HG02884 (cell line): Measurements from ENCODE around the gene CAMK2A.

Experiments
- ATAC-seq: cut with Tn5 transposase; IDR thresholded peaks from one replicate; pipeline ENCODE4 v1.9.1; 2021; ENCODE audit warnings: mild to moderate bottlenecking, moderate library complexity; ENCODE audit not compliant: unreplicated experiment

CAMK2A gene

DNA sequence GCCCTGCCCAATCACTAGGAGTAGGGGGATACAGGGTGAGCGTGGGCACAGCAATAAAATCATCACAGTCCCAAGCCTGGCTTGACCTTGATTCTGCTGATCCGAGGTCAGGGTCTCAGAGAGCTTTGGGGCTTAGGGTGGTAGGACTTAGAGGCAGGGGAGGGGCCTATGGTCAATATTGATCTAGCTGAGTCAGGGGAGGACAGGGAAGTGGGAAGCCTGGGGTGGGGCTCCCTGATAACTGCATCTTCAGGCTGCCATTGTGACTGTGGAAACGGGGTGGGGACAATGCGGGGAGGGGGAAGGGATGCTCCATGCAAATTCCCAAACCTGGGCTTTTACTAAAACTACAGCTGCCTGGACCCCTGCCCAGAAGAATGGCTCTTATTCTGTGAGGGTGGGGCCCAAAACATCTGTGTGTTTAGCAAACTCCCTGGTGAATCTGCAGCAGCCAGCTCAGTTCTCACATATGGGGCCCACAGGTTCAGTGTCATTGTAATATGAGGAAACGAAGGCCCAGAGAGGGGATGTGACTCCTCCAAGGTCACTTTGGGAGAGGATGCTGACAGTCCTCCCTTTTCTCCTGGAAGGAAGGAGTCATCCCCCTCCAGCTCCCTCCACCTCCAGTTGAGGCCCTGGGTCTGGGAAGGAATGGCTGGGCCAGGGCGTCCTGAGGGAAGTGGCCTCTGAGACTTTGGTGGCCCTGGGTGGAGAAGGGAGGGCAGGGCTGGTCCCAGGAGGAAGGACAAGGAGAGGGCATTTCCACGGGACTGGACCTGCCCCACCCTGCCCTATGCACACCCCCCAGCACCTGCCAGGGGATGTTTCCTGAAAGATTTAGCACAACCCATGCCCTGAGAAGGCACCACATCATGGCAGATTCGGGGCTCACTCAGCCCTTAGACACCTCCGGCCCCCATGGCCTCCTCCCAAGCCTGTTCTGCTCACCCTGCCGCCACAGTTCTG is 73.3 kb downstream of the CAMK2A start:
- no peak for ATAC-seq

DNA sequence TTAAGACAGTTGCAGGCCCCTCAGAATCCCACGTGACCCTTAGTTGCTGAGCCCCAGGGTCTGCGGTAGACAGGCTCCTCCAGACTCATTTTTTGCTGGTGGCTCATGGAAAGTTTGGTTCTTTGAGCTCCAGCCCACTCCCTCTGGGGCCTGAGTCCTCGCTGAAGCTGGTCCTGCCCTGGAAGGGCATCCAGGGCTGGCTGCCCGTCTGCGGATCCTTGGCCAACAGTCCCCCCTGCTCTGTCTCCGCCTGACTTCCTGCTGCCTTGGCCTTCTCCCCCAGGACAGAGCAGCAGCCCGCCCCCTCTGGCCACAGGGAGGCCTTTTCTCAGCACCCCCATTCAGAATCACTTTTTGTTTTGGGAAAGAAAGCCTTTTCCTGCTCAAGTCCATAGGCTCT is 75.3 kb downstream of the CAMK2A start:
- no peak for ATAC-seq

DNA sequence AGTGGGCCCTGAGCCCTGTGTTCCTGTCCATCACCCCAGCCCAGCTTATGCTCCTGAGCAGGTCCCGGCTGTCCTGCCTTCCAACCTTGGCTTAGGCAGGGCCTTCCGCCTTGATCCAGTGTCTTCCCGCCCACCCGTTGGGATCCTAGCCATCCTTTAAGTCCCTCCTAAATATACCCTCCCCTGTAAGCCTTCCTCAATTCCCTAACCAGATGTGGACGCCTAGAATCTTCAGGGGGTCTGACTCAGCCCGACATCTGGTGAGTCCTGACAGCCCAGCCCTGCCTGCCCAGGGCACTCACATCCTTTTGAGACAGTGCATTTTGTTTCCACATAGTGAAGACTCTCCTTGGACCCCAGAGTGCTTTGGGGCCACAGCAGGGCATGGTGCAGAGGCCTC is 76.0 kb downstream of the CAMK2A start:
- no peak for ATAC-seq

DNA sequence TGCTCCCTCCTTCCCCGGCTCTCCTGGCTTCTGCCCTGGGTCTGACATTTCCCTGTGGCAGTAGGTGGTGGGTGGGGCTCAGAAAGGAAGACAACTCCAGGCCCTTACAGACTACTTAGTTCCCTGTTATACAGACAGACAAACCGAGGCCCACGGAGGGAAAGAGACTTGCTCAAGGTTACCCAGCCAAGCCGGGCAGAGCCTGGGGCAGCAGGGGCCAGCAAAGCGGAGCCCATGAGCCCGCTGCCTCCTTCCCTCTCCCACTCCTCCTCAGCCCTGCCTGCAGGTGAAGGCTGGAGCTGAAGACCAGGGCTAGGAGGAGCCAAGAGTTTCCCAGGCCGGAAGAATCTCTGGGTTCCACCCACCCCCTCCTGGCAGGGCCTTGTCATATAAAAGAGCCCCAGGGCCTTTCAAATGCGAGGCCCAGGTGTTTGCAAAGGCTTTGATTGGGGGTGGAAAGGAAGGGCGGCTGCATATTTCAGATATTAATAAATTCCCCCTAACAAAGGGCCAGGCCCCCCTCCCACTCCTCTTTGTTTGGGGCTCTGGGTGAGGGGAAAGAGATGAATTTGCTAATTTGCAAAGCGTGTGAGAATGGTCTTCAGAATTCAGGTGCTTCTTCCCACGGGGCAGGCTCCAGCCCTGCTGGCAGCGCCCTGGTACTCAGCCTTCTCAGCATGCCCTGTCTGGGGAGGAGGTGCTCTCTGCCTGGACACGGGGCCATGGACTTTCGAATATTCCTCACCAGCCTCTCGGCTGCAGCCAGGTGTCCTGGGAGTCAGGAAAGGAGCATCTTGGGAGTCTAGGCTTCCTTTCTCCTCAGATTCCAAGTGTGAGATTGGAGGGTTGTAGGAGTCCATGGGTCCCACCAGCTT is 78.2 kb downstream of the CAMK2A start:
- no peak for ATAC-seq

DNA sequence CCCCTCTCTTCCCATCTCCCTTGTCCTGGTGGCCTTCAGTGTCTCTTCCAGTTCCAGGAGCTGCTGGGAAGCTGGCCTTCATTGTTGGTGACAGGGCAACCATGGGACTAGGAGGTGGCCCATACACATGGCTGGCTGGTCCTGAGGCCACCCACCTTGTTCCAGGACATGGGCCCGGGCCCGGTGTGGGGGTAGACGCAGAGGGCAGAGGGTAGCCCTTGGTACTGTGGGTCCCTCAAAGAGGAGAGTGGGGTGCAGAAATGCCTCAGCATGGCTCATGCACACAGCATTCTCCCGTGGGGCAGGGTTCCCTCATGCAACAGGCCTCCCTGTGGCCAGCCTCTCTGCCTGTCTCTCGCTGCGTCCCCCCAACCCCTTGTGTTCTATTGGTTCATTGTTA is 78.9 kb downstream of the CAMK2A start:
- ATAC-seq, result no peak

DNA sequence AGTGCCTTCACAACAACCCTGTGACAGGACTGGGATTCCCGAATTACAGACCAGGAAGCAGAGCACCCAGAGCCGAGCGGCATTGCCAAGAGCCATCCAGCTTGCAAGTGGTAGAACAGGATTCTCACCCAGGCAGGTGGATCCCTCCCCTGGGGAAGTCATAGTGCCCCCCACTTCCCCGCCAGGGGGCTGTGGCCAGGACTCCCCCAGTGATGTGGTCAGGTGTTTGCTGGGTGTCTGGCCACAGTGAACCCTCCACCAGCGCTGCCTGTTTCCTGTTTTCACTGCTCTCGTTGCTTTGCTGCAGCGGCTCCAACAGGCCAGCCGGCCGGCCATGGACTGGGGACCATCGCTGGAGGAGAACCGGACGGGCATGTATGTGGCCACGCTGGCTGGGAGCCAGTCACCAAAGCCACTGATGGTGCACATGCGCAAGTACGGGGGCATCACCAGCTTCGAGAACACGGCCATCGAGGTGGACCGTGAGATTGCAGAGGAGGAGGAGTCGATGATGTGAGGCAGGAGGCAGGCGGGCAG is 80.4 kb downstream of the CAMK2A start:
- no peak for ATAC-seq

DNA sequence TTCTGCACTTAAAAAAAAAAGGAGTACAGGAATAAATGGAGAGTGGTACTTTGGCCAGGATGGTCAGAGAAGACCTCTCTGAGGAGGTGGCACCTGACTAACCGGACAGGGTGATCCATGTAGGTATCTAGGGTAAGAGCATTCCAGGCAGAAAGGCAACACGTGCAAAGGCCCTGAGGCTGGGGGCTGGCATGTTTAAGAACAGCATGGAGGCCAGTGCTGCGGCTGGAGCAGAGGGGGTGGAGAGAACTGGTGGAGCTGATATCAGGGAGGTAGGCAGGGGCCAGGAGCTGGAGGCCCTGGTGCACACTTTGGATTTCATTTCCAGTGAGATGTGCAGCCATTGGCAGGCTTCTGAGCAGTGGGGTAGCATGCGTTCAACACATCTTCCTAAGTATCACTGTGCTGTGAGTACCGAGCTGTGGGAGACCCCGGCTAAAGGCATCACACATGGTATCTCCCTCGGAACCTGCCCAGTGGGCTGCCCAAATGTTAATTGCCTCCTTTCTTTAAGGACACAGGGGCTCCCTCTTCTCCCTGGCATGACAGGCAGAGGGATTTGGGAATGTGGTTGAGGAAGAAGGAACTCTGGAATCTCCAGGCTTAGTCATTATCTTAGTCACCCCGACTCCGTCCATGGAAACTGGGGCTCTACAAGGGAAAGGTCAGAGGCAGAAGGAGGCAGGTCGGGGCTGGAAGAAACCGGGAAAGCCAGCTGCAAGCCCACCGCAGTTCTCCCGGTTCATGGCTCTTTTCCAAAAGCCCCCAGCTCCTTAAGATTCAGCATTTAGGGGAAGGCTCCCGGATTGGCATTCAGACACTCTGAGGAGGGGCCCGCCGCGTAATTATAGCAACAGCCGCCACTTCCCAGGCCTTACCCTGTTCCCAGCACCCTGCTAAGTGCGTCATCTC is 81.1 kb downstream of the CAMK2A start:
- ATAC-seq, result no peak

DNA sequence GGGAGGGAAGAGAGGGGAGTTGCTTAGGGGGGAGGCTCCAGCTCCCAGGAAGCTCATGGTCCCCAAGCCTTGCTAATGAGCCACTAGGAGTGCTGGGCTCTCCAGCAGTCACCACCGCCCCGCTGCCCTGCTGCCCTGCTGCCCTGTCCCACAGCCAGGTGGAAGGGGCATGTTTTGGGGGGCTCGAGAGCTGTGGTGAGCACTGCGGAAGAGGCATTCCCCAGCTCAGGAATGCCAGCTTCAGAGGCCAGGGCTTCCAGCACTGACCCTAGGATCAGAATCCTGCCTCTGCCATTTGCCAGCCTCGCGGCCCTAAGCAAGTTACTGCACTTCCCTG is 82.8 kb downstream of the CAMK2A start:
- ATAC-seq, result no peak

DNA sequence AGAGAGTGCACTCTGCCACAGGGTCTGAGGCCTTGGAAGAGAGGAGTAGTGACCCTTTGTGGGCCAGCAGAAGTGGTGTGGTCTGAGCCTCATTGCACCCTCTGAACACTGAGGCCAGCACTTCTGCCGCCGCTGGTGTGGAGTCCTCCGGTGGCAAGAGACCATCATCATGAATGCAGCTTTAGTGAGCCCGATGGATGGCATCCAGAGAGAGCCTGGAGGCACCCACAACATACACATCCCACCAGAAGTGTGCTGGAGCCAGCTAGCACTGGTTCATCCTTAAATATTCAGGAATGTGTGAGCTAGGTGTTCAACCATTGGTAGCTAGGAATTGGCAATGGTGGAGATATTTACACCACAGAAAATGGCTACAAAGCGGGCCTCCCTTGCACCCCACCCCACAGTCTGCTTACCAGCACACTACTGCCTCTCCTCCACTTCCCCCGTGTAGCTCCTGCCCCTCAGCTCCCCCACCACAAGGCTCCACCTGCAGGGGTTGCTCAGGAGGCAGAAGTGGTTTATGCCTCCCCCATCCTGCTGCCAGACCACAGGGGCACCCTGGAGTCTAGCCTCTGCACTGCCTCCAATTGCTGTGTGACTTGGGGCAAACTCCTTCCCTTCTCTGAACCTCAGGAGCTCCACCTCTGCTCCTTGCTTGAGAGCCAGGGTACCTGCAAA is 83.3 kb downstream of the CAMK2A start:
- ATAC-seq, result no peak

DNA sequence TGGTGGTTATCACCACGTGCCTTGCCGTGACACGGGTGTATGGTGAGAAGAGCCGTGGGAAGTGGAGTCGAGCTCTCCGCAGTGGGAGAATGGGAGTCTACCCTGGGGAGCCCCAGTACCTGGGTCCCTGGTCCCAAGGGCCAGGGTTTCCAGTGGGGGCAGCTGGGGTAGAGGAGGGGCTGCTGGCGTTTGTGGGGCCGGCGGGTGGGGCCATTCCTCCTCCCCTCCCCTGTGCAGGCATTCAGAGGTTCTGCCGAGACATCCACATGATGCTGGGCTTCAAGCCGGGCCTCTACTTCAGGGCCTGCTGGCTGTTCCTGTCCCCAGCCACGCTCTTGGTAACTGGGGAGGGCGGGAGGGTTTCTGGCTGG is 85.0 kb downstream of the CAMK2A start:
- no peak for ATAC-seq

DNA sequence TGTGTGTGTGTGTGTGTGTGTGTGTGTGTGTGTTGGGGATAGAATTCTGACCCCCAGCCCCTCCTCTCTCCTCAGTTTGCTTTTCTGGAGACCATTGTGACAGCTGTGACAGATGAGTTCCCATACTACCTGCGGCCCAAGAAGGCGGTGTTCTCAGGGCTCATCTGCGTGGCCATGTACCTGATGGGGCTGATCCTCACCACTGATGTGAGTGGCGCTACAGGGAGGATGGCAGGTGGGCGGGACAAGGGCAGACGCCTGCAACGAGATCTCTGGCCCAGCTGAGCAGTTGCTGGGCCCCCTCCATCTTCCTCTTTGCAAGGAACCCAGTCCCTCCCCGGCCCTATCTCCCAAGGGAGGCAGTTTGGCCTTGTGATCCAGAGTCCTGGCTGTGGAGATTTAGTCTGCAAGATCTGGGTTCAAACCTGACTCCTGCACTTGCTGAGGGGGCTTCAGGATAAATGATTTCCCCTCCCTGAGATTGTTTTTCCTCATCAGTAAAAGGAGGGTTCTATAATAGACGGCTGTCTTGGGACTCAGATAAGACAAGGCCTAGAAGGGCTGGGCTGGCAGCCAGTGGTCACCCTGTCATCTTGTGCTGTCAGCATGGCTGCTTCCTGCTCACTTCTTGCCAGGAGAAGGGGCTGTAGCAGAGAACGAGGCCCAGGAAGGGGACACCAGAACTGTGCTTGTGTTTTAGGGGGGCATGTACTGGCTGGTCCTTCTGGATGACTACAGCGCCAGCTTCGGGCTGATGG is 85.6 kb downstream of the CAMK2A start:
- ATAC-seq, result no peak

DNA sequence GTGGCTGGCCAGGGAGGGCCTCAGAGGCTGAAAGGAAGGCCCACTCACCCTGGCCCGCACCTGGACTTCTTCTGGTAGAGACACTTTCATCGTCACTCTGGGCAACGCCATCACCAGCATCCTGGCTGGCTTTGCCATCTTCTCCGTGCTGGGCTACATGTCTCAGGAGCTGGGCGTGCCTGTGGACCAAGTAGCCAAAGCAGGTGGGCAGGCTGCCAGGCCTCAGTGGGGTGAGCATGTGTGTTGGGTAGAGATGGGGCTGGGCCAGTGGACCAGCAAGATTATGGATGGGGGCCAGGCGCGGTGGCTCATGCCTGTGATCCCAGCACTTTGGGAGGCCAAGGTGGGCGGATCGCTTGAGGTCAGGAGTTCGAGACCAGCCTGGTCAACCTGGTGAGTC is 87.1 kb downstream of the CAMK2A start:
- ATAC-seq, result no peak

DNA sequence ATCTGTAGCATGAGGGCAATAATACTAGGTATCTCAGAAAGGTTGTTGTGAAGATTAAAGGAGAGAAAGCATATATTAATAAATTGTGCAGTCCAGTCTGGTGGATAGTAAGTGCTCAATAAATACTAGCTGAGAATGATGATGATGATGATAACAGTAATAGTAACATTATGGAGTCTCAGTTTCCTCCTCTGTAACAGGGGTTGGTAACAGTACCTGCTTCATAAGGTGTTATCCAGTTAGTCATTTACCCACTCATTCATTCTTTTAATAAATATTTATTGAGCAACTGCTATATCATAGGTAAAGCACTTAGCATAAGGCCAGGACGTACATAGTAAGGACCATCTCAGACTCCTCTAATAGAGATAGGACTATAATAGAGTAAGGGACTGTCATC is 92.1 kb downstream of the CAMK2A start:
- no peak for ATAC-seq

DNA sequence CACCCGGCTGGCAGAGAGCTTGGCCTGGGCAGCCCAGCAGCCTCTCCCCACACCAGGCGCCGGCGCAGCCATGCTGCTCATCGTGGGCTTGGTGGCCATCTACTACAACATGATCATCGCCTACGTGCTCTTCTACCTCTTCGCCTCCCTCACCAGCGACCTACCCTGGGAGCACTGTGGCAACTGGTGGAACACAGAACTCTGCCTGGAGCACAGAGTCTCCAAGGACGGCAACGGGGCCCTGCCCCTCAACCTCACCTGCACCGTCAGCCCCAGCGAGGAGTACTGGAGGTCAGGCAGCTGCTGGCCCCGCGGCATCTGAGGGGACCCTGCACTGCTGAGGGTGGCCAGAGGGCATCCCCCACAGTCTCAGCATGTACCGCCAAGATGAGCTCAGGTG is 92.6 kb downstream of the CAMK2A start:
- no peak for ATAC-seq

DNA sequence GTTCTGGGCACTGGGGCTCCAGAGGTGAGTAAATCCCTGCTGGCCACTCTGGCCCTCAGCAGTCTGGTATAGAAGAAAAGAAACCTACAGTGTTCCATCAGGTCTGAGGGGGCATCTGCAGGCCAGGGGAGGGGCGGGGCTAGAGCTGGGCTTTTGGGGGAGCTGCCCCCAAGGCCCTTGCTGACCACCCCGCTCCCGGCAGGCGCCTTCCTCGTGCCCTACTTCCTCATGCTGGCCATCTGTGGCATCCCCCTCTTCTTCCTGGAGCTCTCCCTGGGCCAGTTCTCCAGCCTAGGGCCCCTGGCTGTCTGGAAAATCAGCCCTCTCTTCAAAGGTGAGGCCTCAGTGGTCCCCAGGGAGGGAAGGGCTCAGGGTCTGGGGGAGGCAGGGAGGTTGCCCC is 93.1 kb downstream of the CAMK2A start:
- no peak for ATAC-seq

DNA sequence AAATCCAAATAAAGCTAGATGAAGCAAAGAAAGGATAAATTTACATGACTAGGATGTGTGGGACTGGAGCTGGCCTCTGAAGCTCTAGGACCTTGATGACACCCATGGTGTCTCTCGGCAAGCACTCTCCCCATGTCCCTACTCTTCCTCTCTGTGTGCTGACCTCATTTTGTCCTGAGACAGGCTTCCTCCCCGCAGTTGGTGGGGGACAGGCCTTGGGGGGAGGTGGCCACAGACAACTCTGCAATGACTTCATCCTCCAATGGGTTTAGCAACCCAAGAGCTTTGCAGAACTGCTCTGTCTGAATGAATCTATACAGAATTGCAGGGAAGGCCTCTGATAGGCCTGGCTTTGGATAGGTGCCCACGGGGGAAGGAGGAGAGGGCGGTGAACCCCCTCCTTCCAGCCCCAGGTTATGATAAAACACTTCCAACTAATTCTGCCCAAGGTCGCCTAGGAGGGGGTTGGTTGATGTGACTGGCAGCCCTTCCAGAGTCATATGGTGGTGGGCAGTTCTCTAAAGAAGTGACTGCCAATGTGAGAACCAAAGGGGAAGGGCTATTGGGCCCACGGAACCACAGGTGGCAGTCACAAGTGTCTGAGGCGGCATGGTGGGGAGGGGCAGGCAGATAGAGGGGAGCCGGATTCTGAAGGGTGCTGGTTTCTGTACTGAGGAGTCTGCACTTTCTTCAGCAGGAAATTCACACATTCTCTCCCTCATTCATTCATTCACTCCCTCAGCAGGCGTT is 93.7 kb downstream of the CAMK2A start:
- no peak for ATAC-seq

DNA sequence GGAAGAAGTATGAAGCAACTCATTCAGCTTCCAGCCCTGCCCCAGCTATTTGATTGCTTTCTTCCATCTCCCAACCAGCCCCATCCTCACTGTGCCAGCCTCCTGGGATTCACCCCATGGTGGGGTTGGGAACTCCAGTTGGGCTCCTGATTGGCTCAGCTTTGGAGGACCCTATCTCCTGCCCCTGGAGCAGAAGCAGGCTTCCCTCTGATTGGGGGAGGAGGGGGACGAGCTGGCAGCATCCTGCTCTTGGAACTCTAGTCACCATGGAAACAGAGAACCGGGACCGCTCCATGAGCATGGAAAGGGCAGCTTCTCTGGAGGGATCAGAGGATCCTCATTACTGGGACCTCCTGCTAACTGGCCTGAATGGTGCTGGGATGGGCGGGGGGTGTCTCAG is 97.1 kb downstream of the CAMK2A start:
- ATAC-seq, result no peak

DNA sequence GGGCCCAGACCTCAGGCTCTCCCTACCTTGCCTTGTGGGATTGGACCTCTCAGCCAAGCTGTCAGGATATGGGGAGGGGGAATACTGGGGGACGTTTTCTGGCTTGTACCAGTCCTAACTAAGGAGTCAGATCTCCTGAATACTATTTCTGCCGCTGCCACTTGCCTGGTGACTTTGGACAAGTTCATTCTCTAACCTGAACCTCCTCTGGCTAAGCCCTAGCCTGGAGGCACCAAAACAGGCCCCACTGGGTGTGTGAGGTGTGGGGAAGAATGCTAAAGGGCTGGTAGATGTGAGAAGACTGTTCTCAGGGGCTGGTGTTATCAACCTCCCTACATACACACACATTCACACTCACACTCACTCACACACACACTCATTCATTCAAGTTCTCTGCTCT is 98.6 kb downstream of the CAMK2A start:
- ATAC-seq, result no peak

DNA sequence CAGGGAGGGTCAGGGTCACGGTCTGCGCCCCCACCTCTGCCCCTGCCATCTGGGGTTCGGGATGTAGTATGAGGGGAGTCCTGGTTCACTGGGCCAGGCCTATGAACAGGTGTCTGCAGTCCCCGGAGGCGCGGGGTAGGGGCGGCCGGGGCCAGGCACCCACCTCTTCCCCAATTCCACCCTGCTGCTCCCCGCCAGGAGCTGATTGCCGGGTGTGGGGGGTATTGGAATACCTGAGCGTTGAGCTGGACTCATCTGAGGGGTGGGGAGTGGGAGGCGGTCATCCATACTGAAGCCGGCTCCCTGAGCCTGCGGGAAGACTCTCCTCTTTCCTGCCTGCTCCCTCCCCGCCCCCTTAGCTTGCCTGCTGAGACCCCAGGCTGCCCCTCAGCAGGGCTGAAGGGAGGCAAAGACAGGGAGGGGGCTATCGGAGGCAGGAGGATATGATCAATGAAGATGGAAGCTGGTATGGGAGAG is 99.0 kb downstream of the CAMK2A start:
- ATAC-seq, result no peak
